IMR-90 (cell line): Measurements from ENCODE around the gene RRP1B.
A peak's percentile ranks its signal among the peaks of the same experiment; 100 is the strongest.

Source experiments
- BHLHE40 ChIP-seq: fragments of 150-350 bp; IDR thresholded peaks from 2 replicates; pipeline ENCODE4 v1.6.1; 2016; ENCODE audit warnings: mild to moderate bottlenecking, low read depth, low read length
- CEBPB ChIP-seq: IDR thresholded peaks from 2 replicates; pipeline ENCODE4 v1.6.1; 2012; ENCODE audit warnings: low read depth, low read length, improper control_type of control experiment
- MAZ ChIP-seq: IDR thresholded peaks from 2 replicates; pipeline ENCODE4 v1.6.1; 2012; ENCODE audit warnings: low read depth, mild to moderate bottlenecking, low read length, improper control_type of control experiment, moderate library complexity, borderline replicate concordance
- POLR2A ChIP-seq: IDR thresholded peaks from 2 replicates; pipeline ENCODE4 v1.6.1; 2012; ENCODE audit warnings: mild to moderate bottlenecking, low read depth, low read length
- RAD21 ChIP-seq: IDR thresholded peaks from 2 replicates; pipeline ENCODE4 v1.6.1; 2012; ENCODE audit warnings: low read length, improper control_type of control experiment
- RFX5 ChIP-seq: IDR thresholded peaks from 2 replicates; pipeline ENCODE4 v1.8.0; 2012; ENCODE audit warnings: low read depth, mild to moderate bottlenecking, low read length, moderate library complexity
- TF ChIP-seq, protein P1 (sequence below): conservative IDR thresholded peaks from 2 replicates; pipeline ENCODE4 v1.5.1; 2012; ENCODE audit warnings: mild to moderate bottlenecking, low read depth, low read length, improper control_type of control experiment

DNA sequence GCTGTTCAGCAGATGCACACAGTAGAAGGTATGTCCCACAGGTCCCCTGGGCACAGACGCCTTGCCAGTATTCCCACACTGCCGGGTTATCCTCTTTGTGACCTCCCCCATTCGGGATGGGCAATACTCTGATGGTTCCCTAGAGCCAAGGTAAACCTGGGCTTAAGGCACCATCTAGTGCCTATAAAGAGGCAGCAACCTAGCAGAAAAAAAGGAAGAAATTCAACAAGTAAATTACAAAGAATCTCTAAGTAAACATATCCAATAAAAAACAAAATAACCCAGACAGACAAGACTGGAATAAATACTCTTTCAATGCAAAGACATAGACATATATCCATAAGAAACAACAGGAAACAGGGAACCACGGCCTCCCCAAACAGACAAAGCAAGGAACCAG, 39.5 kb upstream of the RRP1B start:
- TF ChIP-seq BHLHE40 (no peak), RAD21 (peak; percentile 43), POLR2A (no peak), MAZ (no peak), RFX5 (no peak), CEBPB (no peak)
- TF ChIP-seq, protein P1, sequence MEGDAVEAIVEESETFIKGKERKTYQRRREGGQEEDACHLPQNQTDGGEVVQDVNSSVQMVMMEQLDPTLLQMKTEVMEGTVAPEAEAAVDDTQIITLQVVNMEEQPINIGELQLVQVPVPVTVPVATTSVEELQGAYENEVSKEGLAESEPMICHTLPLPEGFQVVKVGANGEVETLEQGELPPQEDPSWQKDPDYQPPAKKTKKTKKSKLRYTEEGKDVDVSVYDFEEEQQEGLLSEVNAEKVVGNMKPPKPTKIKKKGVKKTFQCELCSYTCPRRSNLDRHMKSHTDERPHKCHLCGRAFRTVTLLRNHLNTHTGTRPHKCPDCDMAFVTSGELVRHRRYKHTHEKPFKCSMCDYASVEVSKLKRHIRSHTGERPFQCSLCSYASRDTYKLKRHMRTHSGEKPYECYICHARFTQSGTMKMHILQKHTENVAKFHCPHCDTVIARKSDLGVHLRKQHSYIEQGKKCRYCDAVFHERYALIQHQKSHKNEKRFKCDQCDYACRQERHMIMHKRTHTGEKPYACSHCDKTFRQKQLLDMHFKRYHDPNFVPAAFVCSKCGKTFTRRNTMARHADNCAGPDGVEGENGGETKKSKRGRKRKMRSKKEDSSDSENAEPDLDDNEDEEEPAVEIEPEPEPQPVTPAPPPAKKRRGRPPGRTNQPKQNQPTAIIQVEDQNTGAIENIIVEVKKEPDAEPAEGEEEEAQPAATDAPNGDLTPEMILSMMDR = peak; percentile 27
